ENCODE results near the gene MED29. TPM values are rescaled to one million over a fixed set of nuclear protein-coding genes. Genes with fewer than 3 reads are reported as not detected.

MED29 gene
- total RNA-seq, 1 experiment from 2014 or later: 42.9 TPM

DNA sequence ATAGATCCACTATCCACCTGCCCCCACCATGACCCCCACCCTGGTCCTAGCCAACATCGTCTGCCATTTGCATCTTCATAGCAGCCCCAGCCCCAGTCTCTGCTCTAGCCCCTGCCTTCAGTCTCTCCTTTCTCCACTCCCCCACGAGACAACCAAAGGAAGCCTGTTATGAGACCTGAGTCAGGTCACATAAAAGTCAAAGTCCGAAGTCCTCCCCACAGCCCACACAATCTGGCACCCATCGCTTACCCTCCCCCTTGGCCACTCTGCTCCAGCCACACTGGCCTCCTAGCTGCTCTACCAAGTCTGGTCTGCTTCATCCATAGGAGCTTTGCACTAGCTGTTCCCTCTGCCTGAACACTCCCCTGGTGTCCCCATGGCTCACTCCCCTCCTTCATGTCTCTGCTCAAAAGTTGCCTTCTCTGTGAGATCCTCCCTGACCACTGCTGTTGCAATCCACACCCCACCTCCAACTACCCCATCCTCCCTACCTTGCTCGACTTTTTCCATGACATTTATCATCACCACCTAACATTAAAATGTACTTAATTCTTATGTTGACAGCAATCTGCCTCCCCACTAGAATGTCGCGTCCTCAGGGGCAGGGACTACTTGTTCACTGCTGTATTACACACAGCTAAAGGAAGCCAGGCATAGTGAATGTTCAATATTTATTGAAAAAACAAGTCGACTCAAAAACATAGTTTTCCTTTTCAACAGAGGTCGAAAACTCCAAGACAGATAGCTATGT, 20.1 kb downstream of the MED29 start (continued):
- TF ChIP-seq OVOL2 (CRISPR knock-in tag; IDR thresholded peaks at IDR 0.05; ENCODE audit: borderline replicate concordance): no peak
- TF ChIP-seq ZNF263 (CRISPR knock-in tag; IDR thresholded peaks at IDR 0.05; ENCODE audit: low read depth): no peak
- TF ChIP-seq TEAD1 (CRISPR knock-in tag; IDR thresholded peaks at IDR 0.05): no peak

DNA sequence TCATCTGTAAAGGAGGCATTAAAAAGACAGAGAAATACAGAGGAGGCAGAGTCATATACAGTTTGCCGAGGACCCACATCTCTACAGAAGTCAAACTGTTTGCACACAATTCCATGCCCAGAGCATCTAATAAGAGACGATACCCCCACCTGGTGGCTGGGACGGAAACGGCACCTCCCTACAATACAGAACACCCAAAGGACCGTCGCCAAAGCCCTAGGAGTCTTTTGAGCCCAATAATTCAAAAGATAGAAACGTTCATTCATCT, 20.6 kb downstream of the MED29 start:
- POLR2A ChIA-PET: interaction anchor here (0.5 to 2.3 kb wide), 7 partner anchors 8 to 80 kb away, joined by 5 to 11 read pairs (median 8); partner anchors contain the start of genes MED29, PAF1 and RPS16
- H3K36me3 Mint-ChIP-seq: peaks cover 8% of the 10 kb centered on the region; the same call in 1 of the 2 replicates

DNA sequence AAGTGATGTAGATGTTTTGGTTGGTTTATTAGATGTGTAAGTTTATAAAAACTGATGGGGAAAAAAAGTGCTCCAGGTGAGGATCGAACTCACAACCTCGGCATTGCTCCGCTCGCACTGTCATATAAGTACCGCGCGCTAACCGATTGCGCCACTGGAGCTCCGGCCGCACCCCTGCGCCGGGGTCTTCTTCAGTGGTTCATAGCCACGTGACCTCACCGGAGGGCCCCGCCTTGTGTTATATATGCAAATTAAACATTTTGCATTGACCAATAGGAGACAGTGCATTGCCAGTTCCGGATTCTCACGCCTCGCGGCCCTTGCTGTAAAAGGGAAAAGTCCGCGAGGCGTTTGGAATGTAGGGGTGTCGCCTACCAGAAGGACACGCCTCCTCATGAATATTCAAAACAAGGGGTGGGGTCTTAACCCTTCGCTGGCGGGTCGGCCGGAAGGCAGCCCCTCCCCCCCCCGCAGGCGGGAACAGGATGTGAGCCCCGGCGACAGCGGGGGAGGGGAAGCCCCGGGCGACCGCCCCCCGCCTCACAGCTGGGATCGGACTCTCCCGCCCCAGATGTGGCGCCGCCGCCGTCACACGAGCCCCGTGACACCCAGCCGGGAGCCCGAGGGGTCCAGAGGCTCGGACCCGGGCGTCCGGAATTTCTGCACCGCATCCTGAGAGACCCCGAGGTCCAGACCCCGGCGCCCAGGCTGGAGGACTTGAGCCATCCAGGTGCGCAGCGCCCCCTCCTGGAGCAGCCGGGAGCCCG, 21.1 kb downstream of the MED29 start, which contains the start of gene PLEKHG2:
Gene PLEKHG2 (plus strand): TSS at position 570 of the 767 bp plus-strand sequence. CDS start 1,418 bp downstream, outside the sequence.
- peaks cover 47% of the 10 kb centered on the region for H3K4me1 Mint-ChIP-seq
- peak within 1 kb of the TSS; percentile 99 for H3K4me3 Mint-ChIP-seq
- peak; percentile 64 for ATAC-seq
- no peaks in the 10 kb centered on the region for H3K9me3 Mint-ChIP-seq
- POLR2A ChIA-PET: interaction anchor here (0.5 to 2.3 kb wide), 6 partner anchors 9 to 80 kb away, joined by 5 to 11 read pairs (median 7); partner anchors contain the start of genes MED29, PAF1 and RPS16
- CTCF ChIA-PET: interaction anchor here (0.6 to 2.3 kb wide), 11 partner anchors 11 to 120 kb away, joined by 3 to 43 read pairs (median 4); partner anchors contain the start of genes EID2B, MED29, PAF1 and RPS16
- H3K27ac Mint-ChIP-seq: peak within 1 kb of the TSS; percentile 84
- H3K36me3 Mint-ChIP-seq: peaks cover 9% of the 10 kb centered on the region
- peak; percentile 98 for DNase-seq (ENCODE audit: low spot score)
- H3K27me3 Mint-ChIP-seq (ENCODE audit: low read depth): no peaks in the 10 kb centered on the region
- TF ChIP-seq SP1 (CRISPR knock-in tag; conservative IDR thresholded peaks at IDR 0.05): peak; percentile 78
- TF ChIP-seq MYBL2 (CRISPR knock-in tag; IDR thresholded peaks at IDR 0.05): 0 out of 2 replicates have a peak, but pooled peaks have one; percentile 42
- TF ChIP-seq, protein P1, sequence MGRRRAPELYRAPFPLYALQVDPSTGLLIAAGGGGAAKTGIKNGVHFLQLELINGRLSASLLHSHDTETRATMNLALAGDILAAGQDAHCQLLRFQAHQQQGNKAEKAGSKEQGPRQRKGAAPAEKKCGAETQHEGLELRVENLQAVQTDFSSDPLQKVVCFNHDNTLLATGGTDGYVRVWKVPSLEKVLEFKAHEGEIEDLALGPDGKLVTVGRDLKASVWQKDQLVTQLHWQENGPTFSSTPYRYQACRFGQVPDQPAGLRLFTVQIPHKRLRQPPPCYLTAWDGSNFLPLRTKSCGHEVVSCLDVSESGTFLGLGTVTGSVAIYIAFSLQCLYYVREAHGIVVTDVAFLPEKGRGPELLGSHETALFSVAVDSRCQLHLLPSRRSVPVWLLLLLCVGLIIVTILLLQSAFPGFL (CRISPR knock-in tag; IDR thresholded peaks at IDR 0.05; ENCODE audit: borderline replicate concordance): no peak
- TF ChIP-seq, protein P2, sequence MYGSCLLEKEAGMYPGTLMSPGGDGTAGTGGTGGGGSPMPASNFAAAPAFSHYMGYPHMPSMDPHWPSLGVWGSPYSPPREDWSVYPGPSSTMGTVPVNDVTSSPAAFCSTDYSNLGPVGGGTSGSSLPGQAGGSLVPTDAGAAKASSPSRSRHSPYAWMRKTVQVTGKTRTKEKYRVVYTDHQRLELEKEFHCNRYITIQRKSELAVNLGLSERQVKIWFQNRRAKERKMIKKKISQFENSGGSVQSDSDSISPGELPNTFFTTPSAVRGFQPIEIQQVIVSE (CRISPR knock-in tag; IDR thresholded peaks at IDR 0.05; ENCODE audit: borderline replicate concordance): no peak
- no peak for TF ChIP-seq SOX15 (CRISPR knock-in tag; IDR thresholded peaks at IDR 0.05)
- TF ChIP-seq GABPB1 (CRISPR knock-in tag; IDR thresholded peaks at IDR 0.05): no peak
- TF ChIP-seq, protein P3, sequence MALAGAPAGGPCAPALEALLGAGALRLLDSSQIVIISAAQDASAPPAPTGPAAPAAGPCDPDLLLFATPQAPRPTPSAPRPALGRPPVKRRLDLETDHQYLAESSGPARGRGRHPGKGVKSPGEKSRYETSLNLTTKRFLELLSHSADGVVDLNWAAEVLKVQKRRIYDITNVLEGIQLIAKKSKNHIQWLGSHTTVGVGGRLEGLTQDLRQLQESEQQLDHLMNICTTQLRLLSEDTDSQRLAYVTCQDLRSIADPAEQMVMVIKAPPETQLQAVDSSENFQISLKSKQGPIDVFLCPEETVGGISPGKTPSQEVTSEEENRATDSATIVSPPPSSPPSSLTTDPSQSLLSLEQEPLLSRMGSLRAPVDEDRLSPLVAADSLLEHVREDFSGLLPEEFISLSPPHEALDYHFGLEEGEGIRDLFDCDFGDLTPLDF (CRISPR knock-in tag; IDR thresholded peaks at IDR 0.05): 0 out of 2 replicates have a peak, but pooled peaks have one; percentile 67
- no peak for TF ChIP-seq FOXK1 (CRISPR knock-in tag; IDR thresholded peaks at IDR 0.05)
- no peak for TF ChIP-seq GTF2I (CRISPR knock-in tag; conservative IDR thresholded peaks at IDR 0.05)
- TF ChIP-seq ZNF317 (CRISPR knock-in tag; IDR thresholded peaks at IDR 0.05; ENCODE audit: borderline replicate concordance, low read depth): no peak
- TF ChIP-seq, protein P4, sequence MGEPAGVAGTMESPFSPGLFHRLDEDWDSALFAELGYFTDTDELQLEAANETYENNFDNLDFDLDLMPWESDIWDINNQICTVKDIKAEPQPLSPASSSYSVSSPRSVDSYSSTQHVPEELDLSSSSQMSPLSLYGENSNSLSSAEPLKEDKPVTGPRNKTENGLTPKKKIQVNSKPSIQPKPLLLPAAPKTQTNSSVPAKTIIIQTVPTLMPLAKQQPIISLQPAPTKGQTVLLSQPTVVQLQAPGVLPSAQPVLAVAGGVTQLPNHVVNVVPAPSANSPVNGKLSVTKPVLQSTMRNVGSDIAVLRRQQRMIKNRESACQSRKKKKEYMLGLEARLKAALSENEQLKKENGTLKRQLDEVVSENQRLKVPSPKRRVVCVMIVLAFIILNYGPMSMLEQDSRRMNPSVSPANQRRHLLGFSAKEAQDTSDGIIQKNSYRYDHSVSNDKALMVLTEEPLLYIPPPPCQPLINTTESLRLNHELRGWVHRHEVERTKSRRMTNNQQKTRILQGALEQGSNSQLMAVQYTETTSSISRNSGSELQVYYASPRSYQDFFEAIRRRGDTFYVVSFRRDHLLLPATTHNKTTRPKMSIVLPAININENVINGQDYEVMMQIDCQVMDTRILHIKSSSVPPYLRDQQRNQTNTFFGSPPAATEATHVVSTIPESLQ (CRISPR knock-in tag; IDR thresholded peaks at IDR 0.05): no peak
- TF ChIP-seq, protein P5, sequence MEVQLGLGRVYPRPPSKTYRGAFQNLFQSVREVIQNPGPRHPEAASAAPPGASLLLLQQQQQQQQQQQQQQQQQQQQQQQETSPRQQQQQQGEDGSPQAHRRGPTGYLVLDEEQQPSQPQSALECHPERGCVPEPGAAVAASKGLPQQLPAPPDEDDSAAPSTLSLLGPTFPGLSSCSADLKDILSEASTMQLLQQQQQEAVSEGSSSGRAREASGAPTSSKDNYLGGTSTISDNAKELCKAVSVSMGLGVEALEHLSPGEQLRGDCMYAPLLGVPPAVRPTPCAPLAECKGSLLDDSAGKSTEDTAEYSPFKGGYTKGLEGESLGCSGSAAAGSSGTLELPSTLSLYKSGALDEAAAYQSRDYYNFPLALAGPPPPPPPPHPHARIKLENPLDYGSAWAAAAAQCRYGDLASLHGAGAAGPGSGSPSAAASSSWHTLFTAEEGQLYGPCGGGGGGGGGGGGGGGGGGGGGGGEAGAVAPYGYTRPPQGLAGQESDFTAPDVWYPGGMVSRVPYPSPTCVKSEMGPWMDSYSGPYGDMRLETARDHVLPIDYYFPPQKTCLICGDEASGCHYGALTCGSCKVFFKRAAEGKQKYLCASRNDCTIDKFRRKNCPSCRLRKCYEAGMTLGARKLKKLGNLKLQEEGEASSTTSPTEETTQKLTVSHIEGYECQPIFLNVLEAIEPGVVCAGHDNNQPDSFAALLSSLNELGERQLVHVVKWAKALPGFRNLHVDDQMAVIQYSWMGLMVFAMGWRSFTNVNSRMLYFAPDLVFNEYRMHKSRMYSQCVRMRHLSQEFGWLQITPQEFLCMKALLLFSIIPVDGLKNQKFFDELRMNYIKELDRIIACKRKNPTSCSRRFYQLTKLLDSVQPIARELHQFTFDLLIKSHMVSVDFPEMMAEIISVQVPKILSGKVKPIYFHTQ (CRISPR knock-in tag; IDR thresholded peaks at IDR 0.05): peak; percentile 84
- TF ChIP-seq, protein P6, sequence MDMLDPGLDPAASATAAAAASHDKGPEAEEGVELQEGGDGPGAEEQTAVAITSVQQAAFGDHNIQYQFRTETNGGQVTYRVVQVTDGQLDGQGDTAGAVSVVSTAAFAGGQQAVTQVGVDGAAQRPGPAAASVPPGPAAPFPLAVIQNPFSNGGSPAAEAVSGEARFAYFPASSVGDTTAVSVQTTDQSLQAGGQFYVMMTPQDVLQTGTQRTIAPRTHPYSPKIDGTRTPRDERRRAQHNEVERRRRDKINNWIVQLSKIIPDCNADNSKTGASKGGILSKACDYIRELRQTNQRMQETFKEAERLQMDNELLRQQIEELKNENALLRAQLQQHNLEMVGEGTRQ (CRISPR knock-in tag; IDR thresholded peaks at IDR 0.05): peak; percentile 89

More for the DNA sequence above, 20.6 kb downstream of the MED29 start:
- H3K27me3 Mint-ChIP-seq (ENCODE audit: low read depth): no peaks in the 10 kb centered on the region
- peak overlapping the region; percentile 84 for H3K27ac Mint-ChIP-seq
- H3K4me1 Mint-ChIP-seq: peaks cover 47% of the 10 kb centered on the region
- CTCF ChIA-PET: interaction anchor here (0.6 to 2.3 kb wide), 11 partner anchors 11 to 64 kb away, joined by 3 to 43 read pairs (median 4); partner anchors contain the start of genes MED29, PAF1 and RPS16
- peak; percentile 90 for DNase-seq (ENCODE audit: low spot score)
- H3K4me3 Mint-ChIP-seq: peak overlapping the region; percentile 99
- H3K9me3 Mint-ChIP-seq: no peaks in the 10 kb centered on the region
- no peak for TF ChIP-seq TCF7 (CRISPR knock-in tag; IDR thresholded peaks at IDR 0.05; ENCODE audit: low read depth)
- TF ChIP-seq ZNF423 (CRISPR knock-in tag; IDR thresholded peaks at IDR 0.05): peak; percentile 34; the same call in 1 of the 2 replicates
- TF ChIP-seq, protein P7, sequence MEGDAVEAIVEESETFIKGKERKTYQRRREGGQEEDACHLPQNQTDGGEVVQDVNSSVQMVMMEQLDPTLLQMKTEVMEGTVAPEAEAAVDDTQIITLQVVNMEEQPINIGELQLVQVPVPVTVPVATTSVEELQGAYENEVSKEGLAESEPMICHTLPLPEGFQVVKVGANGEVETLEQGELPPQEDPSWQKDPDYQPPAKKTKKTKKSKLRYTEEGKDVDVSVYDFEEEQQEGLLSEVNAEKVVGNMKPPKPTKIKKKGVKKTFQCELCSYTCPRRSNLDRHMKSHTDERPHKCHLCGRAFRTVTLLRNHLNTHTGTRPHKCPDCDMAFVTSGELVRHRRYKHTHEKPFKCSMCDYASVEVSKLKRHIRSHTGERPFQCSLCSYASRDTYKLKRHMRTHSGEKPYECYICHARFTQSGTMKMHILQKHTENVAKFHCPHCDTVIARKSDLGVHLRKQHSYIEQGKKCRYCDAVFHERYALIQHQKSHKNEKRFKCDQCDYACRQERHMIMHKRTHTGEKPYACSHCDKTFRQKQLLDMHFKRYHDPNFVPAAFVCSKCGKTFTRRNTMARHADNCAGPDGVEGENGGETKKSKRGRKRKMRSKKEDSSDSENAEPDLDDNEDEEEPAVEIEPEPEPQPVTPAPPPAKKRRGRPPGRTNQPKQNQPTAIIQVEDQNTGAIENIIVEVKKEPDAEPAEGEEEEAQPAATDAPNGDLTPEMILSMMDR (IDR thresholded peaks at IDR 0.05): peak; percentile 91
- peak; percentile 8 for ATAC-seq

All from WTC11 (cell line).